Lower lobe of right lung (tissue), 2 donors: ENCODE measurements around the gene JHY. TPM values are rescaled to one million over a fixed set of nuclear protein-coding genes. Genes with fewer than 3 reads are reported as not detected.

Experiments used
- ATAC-seq, 2 donors: fragments of 200-7000 bp; cut with Tn5 transposase; one replicate each; pipeline ENCODE4 v1.9.1; 2020 to 2022; ENCODE audit warnings: mild to moderate bottlenecking in 2 of 2, moderate library complexity in 2 of 2
- DNase-seq: peaks from one replicate; pipeline ENCODE4 v3.0.0-alpha.2; 2020
- H3K27ac ChIP-seq: fragments of 200-600 bp; one replicate; pipeline ENCODE4 v1.8.0; 2022
- H3K27me3 ChIP-seq: fragments of 200-600 bp; one replicate; pipeline ENCODE4 v1.8.0; 2022; ENCODE audit warnings: low read depth
- H3K36me3 ChIP-seq: fragments of 200-600 bp; one replicate; pipeline ENCODE4 v1.8.0; 2022; ENCODE audit warnings: mild to moderate bottlenecking
- H3K4me1 ChIP-seq: fragments of 200-600 bp; one replicate; pipeline ENCODE4 v1.8.0; 2022
- H3K4me3 ChIP-seq: fragments of 200-600 bp; one replicate; pipeline ENCODE4 v1.8.0; 2022; ENCODE audit warnings: mild to moderate bottlenecking
- H3K9me3 ChIP-seq: fragments of 200-600 bp; one replicate; pipeline ENCODE4 v1.8.0; 2022
- CTCF ChIP-seq: fragments of 200-600 bp; IDR thresholded peaks from one replicate; pipeline ENCODE4 v1.8.0; 2022; ENCODE audit warnings: antibody characterized with exemption, mild to moderate bottlenecking
- intact Hi-C: fragments of 100-400 bp; cut with DNase I; formaldehyde crosslinking; loops from one replicate; pipeline ENCODE4 v1.11.0; 2022
- total RNA-seq: library from RNA; stranded (reverse); fragmentation: NEBNext Ultra II Directional; extraction: Animal tissue kit (Norgen Biotek cat#: 25700); gene quantifications from one replicate; pipeline ENCODE4 v1.2.1, GENCODE V29; 2021
- donor health status: DM: no; HTN: yes; CAD: no; lungs with severe emphysema.

The JHY gene
- total RNA-seq, 1 donor from 2014 or later = 10.4 TPM

GRCh38 chr11:122874991-122875390 is 7.6 kb upstream of the JHY start:
- Histone ChIP-seq H3K27me3 (no peaks in the 10 kb centered on the region), H3K36me3 (no peaks in the 10 kb centered on the region), H3K27ac (no peak overlapping the region), H3K4me3 (no peak overlapping the region), H3K4me1 (no peaks in the 10 kb centered on the region), H3K9me3 (no peaks in the 10 kb centered on the region)
- ATAC-seq (no peak), DNase-seq (no peak)
- intact Hi-C loops = no loop called here
- no peak for TF ChIP-seq CTCF

GRCh38 chr11:122877732-122878131 is 4.8 kb upstream of the JHY start:
- TF ChIP-seq CTCF = no peak
- no peak overlapping the region for H3K27ac ChIP-seq
- intact Hi-C loops = no loop called here

GRCh38 chr11:122879785-122880184 is 2.8 kb upstream of the JHY start:
- H3K27me3 ChIP-seq = no peaks in the 10 kb centered on the region
- ATAC-seq = no peak
- no peak for DNase-seq
- no peak overlapping the region for H3K27ac ChIP-seq
- intact Hi-C loops = no loop called here
- H3K36me3 ChIP-seq = no peaks in the 10 kb centered on the region
- H3K9me3 ChIP-seq = no peaks in the 10 kb centered on the region
- H3K4me1 ChIP-seq = peaks cover 12% of the 10 kb centered on the region
- H3K4me3 ChIP-seq = no peak overlapping the region
- TF ChIP-seq CTCF = no peak

More at GRCh38 chr11:122877732-122878131, 4.8 kb upstream of the JHY start:
- no peaks in the 10 kb centered on the region for H3K36me3 ChIP-seq
- H3K27me3 ChIP-seq = no peaks in the 10 kb centered on the region
- ATAC-seq = no peak
- H3K4me1 ChIP-seq = peaks cover 5% of the 10 kb centered on the region
- H3K9me3 ChIP-seq = no peaks in the 10 kb centered on the region
- DNase-seq = no peak
- H3K4me3 ChIP-seq = no peak overlapping the region

GRCh38 chr11:122882857-122883645 is 492 bp downstream of the JHY start:
- Histone ChIP-seq H3K36me3 (peaks cover 8% of the 10 kb centered on the region), H3K27ac (peak overlapping the region; percentile 92), H3K9me3 (no peaks in the 10 kb centered on the region), H3K4me3 (peak overlapping the region; percentile 73), H3K4me1 (peaks cover 12% of the 10 kb centered on the region), H3K27me3 (no peaks in the 10 kb centered on the region)
- intact Hi-C loops = no loop called here
- peak; percentile 92 to 93 for ATAC-seq
- peak; percentile 72 for DNase-seq
- no peak for TF ChIP-seq CTCF

GRCh38 chr11:122883646-122883979 is 1.1 kb downstream of the JHY start:
- no peak for TF ChIP-seq CTCF
- Histone ChIP-seq H3K9me3 (no peaks in the 10 kb centered on the region), H3K4me1 (peaks cover 12% of the 10 kb centered on the region), H3K36me3 (peaks cover 8% of the 10 kb centered on the region), H3K4me3 (peak overlapping the region; percentile 73), H3K27ac (peak overlapping the region; percentile 92), H3K27me3 (no peaks in the 10 kb centered on the region)
- intact Hi-C loops = no loop called here
- DNase-seq (no peak), ATAC-seq (no peak)
